Astrocyte (in vitro differentiated cells and primary cell): ENCODE results near the gene CIROP.

Experiments used
- EZH2 ChIP-seq: IDR thresholded peaks from 2 replicates; pipeline ENCODE4 v1.6.1; 2012; ENCODE audit warnings: mild to moderate bottlenecking, low read length, inconsistent platforms; ENCODE audit not compliant: insufficient read depth
- TF ChIP-seq, protein P1 (sequence below): IDR thresholded peaks from 2 replicates; pipeline ENCODE4 v1.5.1; 2011; ENCODE audit warnings: low read depth, mild to moderate bottlenecking, inconsistent platforms, low read length, moderate library complexity; ENCODE audit not compliant: insufficient read depth

DNA sequence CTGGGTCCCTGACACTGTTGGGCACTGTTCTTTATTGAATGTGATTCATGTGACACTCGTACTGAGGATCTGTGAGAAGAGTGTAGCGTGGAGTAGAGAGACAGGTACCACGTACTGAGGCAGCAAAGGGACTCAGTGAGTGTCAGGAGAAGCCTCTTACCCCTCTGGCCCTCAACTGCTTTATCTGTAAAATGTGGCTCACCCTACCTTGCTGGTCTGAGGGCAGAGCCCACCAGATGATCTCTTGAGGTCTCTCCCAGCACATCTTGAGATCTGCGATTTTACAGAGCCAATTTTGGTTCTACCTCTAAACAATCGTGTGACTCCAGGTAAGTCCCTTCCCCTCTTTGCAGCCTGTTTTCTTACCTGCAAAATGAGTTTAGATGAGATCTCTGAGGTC is 11.1 kb upstream of the CIROP start:
- TF ChIP-seq, protein P1, sequence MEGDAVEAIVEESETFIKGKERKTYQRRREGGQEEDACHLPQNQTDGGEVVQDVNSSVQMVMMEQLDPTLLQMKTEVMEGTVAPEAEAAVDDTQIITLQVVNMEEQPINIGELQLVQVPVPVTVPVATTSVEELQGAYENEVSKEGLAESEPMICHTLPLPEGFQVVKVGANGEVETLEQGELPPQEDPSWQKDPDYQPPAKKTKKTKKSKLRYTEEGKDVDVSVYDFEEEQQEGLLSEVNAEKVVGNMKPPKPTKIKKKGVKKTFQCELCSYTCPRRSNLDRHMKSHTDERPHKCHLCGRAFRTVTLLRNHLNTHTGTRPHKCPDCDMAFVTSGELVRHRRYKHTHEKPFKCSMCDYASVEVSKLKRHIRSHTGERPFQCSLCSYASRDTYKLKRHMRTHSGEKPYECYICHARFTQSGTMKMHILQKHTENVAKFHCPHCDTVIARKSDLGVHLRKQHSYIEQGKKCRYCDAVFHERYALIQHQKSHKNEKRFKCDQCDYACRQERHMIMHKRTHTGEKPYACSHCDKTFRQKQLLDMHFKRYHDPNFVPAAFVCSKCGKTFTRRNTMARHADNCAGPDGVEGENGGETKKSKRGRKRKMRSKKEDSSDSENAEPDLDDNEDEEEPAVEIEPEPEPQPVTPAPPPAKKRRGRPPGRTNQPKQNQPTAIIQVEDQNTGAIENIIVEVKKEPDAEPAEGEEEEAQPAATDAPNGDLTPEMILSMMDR, result no peak
- TF ChIP-seq EZH2, result no peak
